Memory B cell (primary cell): Measurements from ENCODE around the gene PANK2.

ENCODE experiments used
- ATAC-seq: fragments of 150-1000 bp; cut with Tn5 transposase; 2 replicates; pipeline ENCODE4 v1.10.0; 2021; ENCODE audit warnings: low read depth, mild to moderate bottlenecking, moderate library complexity
- DNase-seq, 2 donors: peaks; one replicate each; pipeline ENCODE4 v3.0.0; 2022; ENCODE audit warnings: low spot score in 2 of 2
- H3K27ac Mint-ChIP-seq: one replicate; pipeline ENCODE4 v1.8.0; 2022; ENCODE audit warnings: mild to moderate bottlenecking, moderate library complexity, mixed read lengths
- H3K27me3 Mint-ChIP-seq: one replicate; pipeline ENCODE4 v1.8.0; 2022; ENCODE audit warnings: mixed read lengths
- H3K36me3 Mint-ChIP-seq: one replicate; pipeline ENCODE4 v1.8.0; 2022; ENCODE audit warnings: mild to moderate bottlenecking, mixed read lengths
- H3K4me1 Mint-ChIP-seq: one replicate; pipeline ENCODE4 v1.8.0; 2022; ENCODE audit warnings: mixed read lengths
- H3K4me3 Mint-ChIP-seq: one replicate; pipeline ENCODE4 v1.8.0; 2022; ENCODE audit warnings: mild to moderate bottlenecking, moderate library complexity, mixed read lengths
- H3K9me3 Mint-ChIP-seq: one replicate; pipeline ENCODE4 v1.8.0; 2022; ENCODE audit warnings: mixed read lengths

Gene PANK2

GRCh38 chr20:3922983-3923339, 33.8 kb downstream of the PANK2 start:
- peak overlapping the region; percentile 80 for H3K27ac Mint-ChIP-seq
- no peak for ATAC-seq
- peaks cover 30% of the 10 kb centered on the region for H3K36me3 Mint-ChIP-seq
- no peaks in the 10 kb centered on the region for H3K27me3 Mint-ChIP-seq
- H3K4me3 Mint-ChIP-seq = no peak overlapping the region
- peaks cover 23% of the 10 kb centered on the region for H3K4me1 Mint-ChIP-seq
- no peak for DNase-seq
- H3K9me3 Mint-ChIP-seq = no peaks in the 10 kb centered on the region

- Mint-ChIP-seq H3K4me1 (peaks cover 27% of the 10 kb centered on the region), H3K36me3 (peaks cover 26% of the 10 kb centered on the region), H3K27me3 (no peaks in the 10 kb centered on the region), H3K27ac (peak overlapping the region; percentile 80), H3K9me3 (no peaks in the 10 kb centered on the region), H3K4me3 (no peak overlapping the region)
- ATAC-seq (no peak), DNase-seq (no peak)
These were observed 34.6 kb downstream of the PANK2 start for GRCh38 chr20:3923818-3924217.

GRCh38 chr20:3924304-3925112, 35.3 kb downstream of the PANK2 start:
- H3K4me3 Mint-ChIP-seq = no peak overlapping the region
- DNase-seq (no peak), ATAC-seq (peak; percentile 22)
- no peaks in the 10 kb centered on the region for H3K9me3 Mint-ChIP-seq
- H3K36me3 Mint-ChIP-seq = peaks cover 21% of the 10 kb centered on the region
- H3K27me3 Mint-ChIP-seq = no peaks in the 10 kb centered on the region
- H3K4me1 Mint-ChIP-seq = peaks cover 27% of the 10 kb centered on the region
- H3K27ac Mint-ChIP-seq = no peak overlapping the region

GRCh38 chr20:3925113-3925695, 36.0 kb downstream of the PANK2 start:
- Mint-ChIP-seq H3K4me3 (no peak overlapping the region), H3K27ac (no peak overlapping the region), H3K9me3 (no peaks in the 10 kb centered on the region), H3K36me3 (peaks cover 21% of the 10 kb centered on the region), H3K27me3 (no peaks in the 10 kb centered on the region), H3K4me1 (peaks cover 27% of the 10 kb centered on the region)
- no peak for ATAC-seq
- no peak for DNase-seq

GRCh38 chr20:3925899-3926638, 36.9 kb downstream of the PANK2 start:
- H3K4me3 Mint-ChIP-seq = no peak overlapping the region
- ATAC-seq (no peak), DNase-seq (no peak)
- H3K4me1 Mint-ChIP-seq = peaks cover 27% of the 10 kb centered on the region
- H3K27ac Mint-ChIP-seq = peak overlapping the region; percentile 7
- H3K27me3 Mint-ChIP-seq = no peaks in the 10 kb centered on the region
- H3K36me3 Mint-ChIP-seq = peaks cover 19% of the 10 kb centered on the region
- H3K9me3 Mint-ChIP-seq = no peaks in the 10 kb centered on the region

- ATAC-seq (peak; percentile 34), DNase-seq (no peak)
- Mint-ChIP-seq H3K4me1 (peaks cover 20% of the 10 kb centered on the region), H3K36me3 (peaks cover 10% of the 10 kb centered on the region), H3K9me3 (no peaks in the 10 kb centered on the region), H3K4me3 (no peak overlapping the region), H3K27me3 (no peaks in the 10 kb centered on the region), H3K27ac (peak overlapping the region; percentile 77)
These were observed 38.5 kb downstream of the PANK2 start for GRCh38 chr20:3927486-3928291.

GRCh38 chr20:3929713-3930060, 40.5 kb downstream of the PANK2 start:
- ATAC-seq (no peak), DNase-seq (no peak)
- no peaks in the 10 kb centered on the region for H3K9me3 Mint-ChIP-seq
- no peaks in the 10 kb centered on the region for H3K27me3 Mint-ChIP-seq
- peaks cover 17% of the 10 kb centered on the region for H3K4me1 Mint-ChIP-seq
- H3K4me3 Mint-ChIP-seq = no peak overlapping the region
- peaks cover 1% of the 10 kb centered on the region for H3K36me3 Mint-ChIP-seq
- H3K27ac Mint-ChIP-seq = no peak overlapping the region

- no peak overlapping the region for H3K27ac Mint-ChIP-seq
- DNase-seq (no peak), ATAC-seq (no peak)
- peaks cover 17% of the 10 kb centered on the region for H3K4me1 Mint-ChIP-seq
- no peaks in the 10 kb centered on the region for H3K36me3 Mint-ChIP-seq
- H3K4me3 Mint-ChIP-seq = no peak overlapping the region
- no peaks in the 10 kb centered on the region for H3K27me3 Mint-ChIP-seq
- H3K9me3 Mint-ChIP-seq = no peaks in the 10 kb centered on the region
These were observed 41.3 kb downstream of the PANK2 start for GRCh38 chr20:3930265-3931206.

- no peaks in the 10 kb centered on the region for H3K9me3 Mint-ChIP-seq
- no peaks in the 10 kb centered on the region for H3K27me3 Mint-ChIP-seq
- H3K4me3 Mint-ChIP-seq = no peak overlapping the region
- no peak overlapping the region for H3K27ac Mint-ChIP-seq
- H3K4me1 Mint-ChIP-seq = peaks cover 12% of the 10 kb centered on the region
- DNase-seq (no peak), ATAC-seq (no peak)
- no peaks in the 10 kb centered on the region for H3K36me3 Mint-ChIP-seq
These were observed 42.5 kb downstream of the PANK2 start for GRCh38 chr20:3931664-3932063.

- ATAC-seq = no peak
- Mint-ChIP-seq H3K27me3 (no peaks in the 10 kb centered on the region), H3K4me3 (no peak overlapping the region), H3K27ac (no peak overlapping the region), H3K9me3 (no peaks in the 10 kb centered on the region), H3K4me1 (peaks cover 8% of the 10 kb centered on the region), H3K36me3 (no peaks in the 10 kb centered on the region)
- no peak for DNase-seq
These were observed 43.1 kb downstream of the PANK2 start for GRCh38 chr20:3932277-3932676.

- H3K4me1 Mint-ChIP-seq = peaks cover 6% of the 10 kb centered on the region
- ATAC-seq (no peak), DNase-seq (no peak)
- no peak overlapping the region for H3K27ac Mint-ChIP-seq
- no peak overlapping the region for H3K4me3 Mint-ChIP-seq
- H3K36me3 Mint-ChIP-seq = no peaks in the 10 kb centered on the region
- no peaks in the 10 kb centered on the region for H3K9me3 Mint-ChIP-seq
- no peaks in the 10 kb centered on the region for H3K27me3 Mint-ChIP-seq
These were observed 43.5 kb downstream of the PANK2 start for GRCh38 chr20:3932681-3933080.

GRCh38 chr20:3933218-3933617, 44.0 kb downstream of the PANK2 start:
- ATAC-seq (no peak), DNase-seq (no peak)
- Mint-ChIP-seq H3K27ac (no peak overlapping the region), H3K9me3 (no peaks in the 10 kb centered on the region), H3K36me3 (peaks cover 1% of the 10 kb centered on the region), H3K4me1 (peaks cover under 1% of the 10 kb centered on the region), H3K27me3 (no peaks in the 10 kb centered on the region), H3K4me3 (no peak overlapping the region)

- H3K27me3 Mint-ChIP-seq = no peaks in the 10 kb centered on the region
- no peak overlapping the region for H3K27ac Mint-ChIP-seq
- H3K9me3 Mint-ChIP-seq = peaks cover 2% of the 10 kb centered on the region
- DNase-seq (no peak), ATAC-seq (no peak)
- H3K36me3 Mint-ChIP-seq = peaks cover 5% of the 10 kb centered on the region
- no peak overlapping the region for H3K4me3 Mint-ChIP-seq
- no peaks in the 10 kb centered on the region for H3K4me1 Mint-ChIP-seq
These were observed 45.4 kb downstream of the PANK2 start for GRCh38 chr20:3934624-3935023.
